Stomach (tissue), 9 donors: ENCODE measurements around the gene BOD1L1. TPM values are rescaled to one million over a fixed set of nuclear protein-coding genes. Genes with fewer than 3 reads are reported as not detected.
A peak's percentile ranks its signal among the peaks of the same experiment; 100 is the strongest.

ENCODE experiments used
- DNase-seq, 2 donors: peaks; one replicate each; pipeline versions ENCODE4 v3.0.0 to v3.0.0-alpha.2; 2013 to 2019
- H3K27ac ChIP-seq, 5 donors: fragments of 200-600 bp in 4 of 5; sonication (generic) in 4 of 5; one replicate each; pipeline ENCODE4 v1.5.1; 2013 to 2019; ENCODE audit warnings: mild to moderate bottlenecking in 1 of 5, moderate library complexity in 1 of 5
- H3K27me3 ChIP-seq, 3 donors: fragments of 200-600 bp; sonication (generic); one replicate each; pipeline ENCODE4 v1.5.1; 2017 to 2019; ENCODE audit warnings: mixed run types in 1 of 3
- H3K36me3 ChIP-seq, 4 donors: fragments of 200-600 bp; sonication (generic); 1 replicate in 3 of 4; 2 replicates in 1 of 4; pipeline ENCODE4 v1.5.1; 2016 to 2019
- H3K4me1 ChIP-seq, 4 donors: fragments of 200-600 bp; sonication (generic); one replicate each; pipeline ENCODE4 v1.5.1; 2016 to 2019
- H3K4me3 ChIP-seq, 4 donors: fragments of 200-600 bp; sonication (generic) in 3 of 4; one replicate each; pipeline ENCODE4 v1.5.1; 2016 to 2019; ENCODE audit warnings: mild to moderate bottlenecking in 1 of 4
- H3K9me3 ChIP-seq, 4 donors: fragments of 200-600 bp; sonication (generic); one replicate each; pipeline ENCODE4 v1.5.1; 2016 to 2019
- CTCF ChIP-seq, 7 experiments: fragments of 450-650 bp in 4 of 7; fragments of 200-600 bp in 3 of 7; sonication (generic) in 3 of 7; IDR thresholded peaks; one replicate each; pipeline ENCODE4 v1.5.1; 2016 to 2019; ENCODE audit warnings: antibody characterized with exemption in 7 of 7, control low read depth in 2 of 7, mild to moderate bottlenecking in 1 of 7
- EP300 ChIP-seq: sonication (generic); formaldehyde crosslinking; IDR thresholded peaks from one replicate; pipeline ENCODE4 v1.6.1; 2017; ENCODE audit warnings: antibody characterized with exemption
- POLR2A ChIP-seq, 4 donors: fragments of 450-650 bp; IDR thresholded peaks; one replicate each; pipeline ENCODE4 v1.6.1; 2016; ENCODE audit warnings: antibody characterized with exemption in 4 of 4, control low read depth in 2 of 4, mild to moderate bottlenecking in 1 of 4, moderate library complexity in 1 of 4
- POLR2AphosphoS5 ChIP-seq, 3 donors: sonication (generic); formaldehyde crosslinking; IDR thresholded peaks; one replicate each; pipeline ENCODE4 v1.6.1; 2016; ENCODE audit warnings: antibody characterized with exemption in 3 of 3
- WGBS, 5 donors: extraction: QIAGEN DNeasy Blood & Tissue Kit in 3 of 5; methylation state at CpG; one replicate each; pipeline versions ENCODE4 v1.1.5 to v1.1.7; 2013 to 2018; 5-methylcytosine and 5-hydroxymethylcytosine counted together
- intact Hi-C: fragments of 100-400 bp; cut with DNase I; formaldehyde crosslinking; loops from one replicate; pipeline ENCODE4 v1.15.1; 2023; ENCODE audit warnings: low total_unique reads
- polyA plus RNA-seq, 3 donors: library from polyadenylated mRNA; stranded (reverse); fragments of 200-250 nt; gene quantifications; one replicate each; pipeline ENCODE4 v1.2.3, GENCODE V29; 2013
- total RNA-seq, 5 donors: library from RNA; depleted of rRNA; stranded (reverse); fragments of >200 nt; gene quantifications; one replicate each; pipeline versions ENCODE4 v1.1.0 to v1.2.3, GENCODE V29; 2014 to 2016
- donor health status: healthy with polysubstance abuse.
- donor health status: Bipolar disorder and iron deficiency.
- donor health status: healthy.

Gene BOD1L1
- total and polyA plus RNA-seq, 8 donors = 8.2 to 61.7 (median 33.4) TPM

GRCh38 chr4:13599159-13599558 lies 28.4 kb downstream of the BOD1L1 start:
- Histone ChIP-seq H3K36me3 (peaks cover 49 to 100% (median 98%) of the 10 kb centered on the region in 4 donors), H3K27ac (no peak overlapping the region), H3K27me3 (no peaks in the 10 kb centered on the region), H3K4me3 (no peak overlapping the region), H3K9me3 (no peaks in the 10 kb centered on the region), H3K4me1 (no peaks in the 10 kb centered on the region)
- 67 to 79% (median 74%) methylated on average over 5 of the region's 5 CpGs for WGBS, 5 donors
- DNase-seq = no peak
- intact Hi-C loops = no loop called here
- TF ChIP-seq POLR2A (IDR thresholded peaks at IDR 0.05) (no peak), EP300 (no peak)

- no peak overlapping the region for H3K27ac ChIP-seq
- H3K4me1 ChIP-seq = no peaks in the 10 kb centered on the region
- no peaks in the 10 kb centered on the region for H3K9me3 ChIP-seq
- no peak overlapping the region for H3K4me3 ChIP-seq
- intact Hi-C loops = no loop called here
- DNase-seq = no peak
- TF ChIP-seq POLR2A (IDR thresholded peaks at IDR 0.05) (no peak), EP300 (no peak), CTCF (IDR thresholded peaks at IDR 0.05) (no peak), POLR2AphosphoS5 (IDR thresholded peaks at IDR 0.05) (no peak)
- H3K27me3 ChIP-seq = no peaks in the 10 kb centered on the region
- H3K36me3 ChIP-seq = peaks cover 42 to 100% (median 98%) of the 10 kb centered on the region in 4 donors
Measured at GRCh38 chr4:13597604-13598003, 29.9 kb downstream of the BOD1L1 start.

GRCh38 chr4:13597141-13597540 lies 30.4 kb downstream of the BOD1L1 start:
- Histone ChIP-seq H3K9me3 (no peaks in the 10 kb centered on the region), H3K4me1 (no peaks in the 10 kb centered on the region), H3K36me3 (peaks cover 37 to 100% (median 97%) of the 10 kb centered on the region in 4 donors), H3K27ac (no peak overlapping the region), H3K27me3 (no peaks in the 10 kb centered on the region), H3K4me3 (no peak overlapping the region)
- TF ChIP-seq POLR2A (IDR thresholded peaks at IDR 0.05) (no peak), CTCF (IDR thresholded peaks at IDR 0.05) (no peak), POLR2AphosphoS5 (IDR thresholded peaks at IDR 0.05) (no peak), EP300 (no peak)
- intact Hi-C loops = no loop called here
- no peak for DNase-seq

GRCh38 chr4:13592220-13592619 lies 35.3 kb downstream of the BOD1L1 start:
- H3K4me1 ChIP-seq = no peaks in the 10 kb centered on the region
- H3K36me3 ChIP-seq = peaks cover 39 to 100% (median 99%) of the 10 kb centered on the region in 4 donors
- H3K27me3 ChIP-seq = no peaks in the 10 kb centered on the region
- H3K27ac ChIP-seq = peak overlapping the region in 1 of 5 donors; percentile 18
- no peak overlapping the region for H3K4me3 ChIP-seq
- no peak for TF ChIP-seq EP300
- WGBS, 5 donors = 77 to 91% (median 89%) methylated on average over 4 of the region's 4 CpGs
- H3K9me3 ChIP-seq = no peaks in the 10 kb centered on the region
- intact Hi-C loops = no loop called here
- peak in 1 of 2 donors; percentile 8 for DNase-seq

- DNase-seq = no peak
- Histone ChIP-seq H3K36me3 (peaks cover 37 to 100% (median 99%) of the 10 kb centered on the region in 4 donors), H3K27me3 (no peaks in the 10 kb centered on the region), H3K4me3 (no peak overlapping the region), H3K27ac (no peak overlapping the region), H3K9me3 (no peaks in the 10 kb centered on the region), H3K4me1 (no peaks in the 10 kb centered on the region)
- TF ChIP-seq CTCF (IDR thresholded peaks at IDR 0.05) (no peak), POLR2A (IDR thresholded peaks at IDR 0.05) (no peak), POLR2AphosphoS5 (IDR thresholded peaks at IDR 0.05) (no peak), EP300 (no peak)
- 76 to 92% (median 89%) methylated on average over 2 of the region's 2 CpGs for WGBS, 5 donors
- intact Hi-C loops = no loop called here
Measured at GRCh38 chr4:13590766-13591165, 36.8 kb downstream of the BOD1L1 start.
